GM12878 (cell line): ENCODE measurements around the gene GALNT16. TPM values are rescaled to one million over a fixed set of nuclear protein-coding genes. Genes with fewer than 3 reads are reported as not detected.

Experiments
- ASH2L ChIP-seq: fragments of 300-600, 200-600 bp; sonication (generic); IDR thresholded peaks from 2 replicates; pipeline ENCODE4 v1.6.1; 2017; ENCODE audit warnings: low read depth, mild to moderate bottlenecking, borderline replicate concordance
- BMI1 ChIP-seq: fragments of 450-650 bp; IDR thresholded peaks from 2 replicates; pipeline ENCODE4 v1.6.1; 2016; ENCODE audit warnings: mild to moderate bottlenecking, moderate library complexity, borderline replicate concordance
- CEBPB ChIP-seq, 2 experiments: fragments of 150-350 bp in 1 of 2; IDR thresholded peaks; 2 replicates each; pipeline ENCODE4 v1.6.1; 2012 to 2014; ENCODE audit warnings: low read depth in 2 of 2, low read length in 2 of 2, borderline replicate concordance in 1 of 2, inconsistent platforms in 1 of 2
- CHD1 ChIP-seq: IDR thresholded peaks from 2 replicates; pipeline ENCODE4 v1.6.1; 2012; ENCODE audit warnings: low read depth, low read length, improper control_type of control experiment
- CHD4 ChIP-seq: fragments of 200-600 bp; sonication (generic); IDR thresholded peaks from 2 replicates; pipeline ENCODE4 v1.6.1; 2016; ENCODE audit warnings: mild to moderate bottlenecking
- CREB1 ChIP-seq: IDR thresholded peaks from 2 replicates; pipeline ENCODE4 v1.6.1; 2012; ENCODE audit warnings: low read depth, mild to moderate bottlenecking, inconsistent platforms
- HSF1 ChIP-seq: fragments of 150-350 bp; IDR thresholded peaks from 2 replicates; pipeline ENCODE4 v1.6.1; 2014; ENCODE audit warnings: mild to moderate bottlenecking, low read depth, low read length
- IRF4 ChIP-seq: IDR thresholded peaks from 2 replicates; pipeline ENCODE4 v1.6.1; 2011; ENCODE audit warnings: low read depth, low read length
- JUNB ChIP-seq: IDR thresholded peaks from 2 replicates; pipeline ENCODE4 v1.6.1; 2016; ENCODE audit warnings: antibody characterized with exemption, mild to moderate bottlenecking
- MTA2 ChIP-seq: fragments of 450-650 bp; IDR thresholded peaks from 2 replicates; pipeline ENCODE4 v1.6.1; 2016; ENCODE audit warnings: low read depth, mild to moderate bottlenecking, moderate library complexity
- MXI1 ChIP-seq: fragments of 150-350 bp; IDR thresholded peaks from 2 replicates; pipeline ENCODE4 v1.6.1; 2011; ENCODE audit warnings: low read depth, mild to moderate bottlenecking, inconsistent platforms, low read length, improper control_type of control experiment
- NBN ChIP-seq: fragments of 450-650 bp; IDR thresholded peaks from 2 replicates; pipeline ENCODE4 v1.6.1; 2016
- NFIC ChIP-seq: IDR thresholded peaks from 2 replicates; pipeline ENCODE4 v1.6.1; 2012; ENCODE audit warnings: low read depth, mild to moderate bottlenecking, inconsistent platforms, low read length, moderate library complexity
- RELB ChIP-seq: fragments of 450-650 bp; IDR thresholded peaks from 2 replicates; pipeline ENCODE4 v1.6.1; 2017; ENCODE audit warnings: low read depth, mild to moderate bottlenecking, moderate library complexity
- REST ChIP-seq: IDR thresholded peaks from 2 replicates; pipeline ENCODE4 v1.6.1; 2012; ENCODE audit warnings: mild to moderate bottlenecking, low read depth, low read length
- ZBED1 ChIP-seq: IDR thresholded peaks from 2 replicates; pipeline ENCODE4 v1.6.1; 2016; ENCODE audit warnings: borderline replicate concordance
- ZNF207 ChIP-seq: fragments of 450-650 bp; IDR thresholded peaks from 2 replicates; pipeline ENCODE4 v1.6.1; 2014; ENCODE audit warnings: antibody characterized with exemption, mild to moderate bottlenecking, borderline replicate concordance
- polyA plus RNA-seq, 11 experiments: library from polyadenylated mRNA; depleted of rRNA in 4 of 11; unstranded in 6 of 11; stranded (reverse) in 5 of 11; fragments of >200 nt; fragmentation: Nextera tagmentation in 4 of 11; fragmentation: Illumina TruSeq in 1 of 11; extraction: Ambion mirVana in 4 of 11; extraction: Trizol in 1 of 11; gene quantifications; 1 replicate in 1 of 11; 2 replicates in 10 of 11; pipeline versions ENCODE4 v1.2.1 to v1.2.3, GENCODE V29; 2011 to 2016; ENCODE audit warnings: inconsistent platforms in 2 of 11, missing spikeins in 2 of 11, low read depth in 1 of 11
- total RNA-seq, 4 experiments: library from RNA; depleted of rRNA in 3 of 4; stranded (reverse); fragments of >200 nt in 3 of 4; fragmentation: Illumina TruSeq in 1 of 4; extraction: Trizol in 1 of 4; gene quantifications; 2 replicates each; pipeline versions ENCODE4 v1.2.1 to v1.2.3, GENCODE V29; 2013 to 2021
- TF ChIP-seq, protein P1 (sequence below): fragments of 450-650 bp; IDR thresholded peaks from 2 replicates; pipeline ENCODE4 v1.6.1; 2018; ENCODE audit warnings: mild to moderate bottlenecking, low read depth, moderate library complexity; ENCODE audit not compliant: partially characterized antibody
- TF ChIP-seq, protein P2 (sequence below): IDR thresholded peaks from 2 replicates; pipeline ENCODE4 v1.6.1; 2011; ENCODE audit warnings: mild to moderate bottlenecking, low read depth, low read length, moderate library complexity; ENCODE audit not compliant: insufficient replicate concordance

Gene GALNT16
- total and polyA plus RNA-seq, 10 of the 15 experiments (the other 5 are each of a cell fraction or from before 2014, with no cell fraction given), result under 0.01 to 0.08 (median 0.03) TPM; not detected in 3

DNA sequence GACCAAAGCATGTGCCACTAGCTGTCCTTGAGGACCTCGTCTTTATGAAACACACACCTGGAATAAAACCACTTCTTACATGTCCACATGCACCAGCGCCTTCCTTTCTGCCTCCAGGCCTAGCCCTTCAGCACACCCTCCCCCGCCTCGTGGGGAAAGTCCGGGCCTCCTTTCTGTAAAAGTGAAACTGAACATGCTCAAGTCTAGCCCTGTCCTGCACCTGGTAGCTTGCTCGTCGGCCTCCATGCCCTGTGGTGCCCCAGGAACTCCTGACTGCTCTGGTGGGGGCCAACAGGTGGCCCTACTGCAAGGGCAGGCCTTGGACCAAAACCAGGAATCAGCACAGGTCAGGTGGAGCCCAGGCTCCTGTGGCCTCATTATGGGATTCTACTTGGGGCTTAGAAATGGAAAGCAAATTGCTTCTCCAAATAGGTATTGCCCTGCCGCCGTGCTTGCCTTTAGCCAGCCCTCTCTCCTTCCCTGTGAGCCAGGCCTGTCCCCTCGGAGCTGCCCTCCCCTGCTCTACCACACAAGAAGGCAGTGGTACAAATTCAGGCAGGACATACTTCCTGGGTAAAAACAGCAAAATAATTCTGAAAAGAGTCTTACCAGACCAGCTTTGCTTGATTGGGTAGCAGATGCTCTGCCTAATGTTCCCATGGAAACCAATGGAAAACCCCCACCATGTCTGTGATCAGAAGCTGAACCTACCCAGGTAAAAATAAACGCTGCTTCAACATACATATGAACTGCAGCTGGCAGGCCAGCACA lies 94.6 kb downstream of the GALNT16 start (continued):
- peak; percentile 81; the same call in 1 of the 2 replicates for TF ChIP-seq RELB
- TF ChIP-seq CEBPB (IDR thresholded peaks at IDR 0.05; ENCODE audit: borderline replicate concordance in 1 of 2, low read depth in 2 of 2, low read length in 2 of 2), result no peak
- TF ChIP-seq, protein P1, sequence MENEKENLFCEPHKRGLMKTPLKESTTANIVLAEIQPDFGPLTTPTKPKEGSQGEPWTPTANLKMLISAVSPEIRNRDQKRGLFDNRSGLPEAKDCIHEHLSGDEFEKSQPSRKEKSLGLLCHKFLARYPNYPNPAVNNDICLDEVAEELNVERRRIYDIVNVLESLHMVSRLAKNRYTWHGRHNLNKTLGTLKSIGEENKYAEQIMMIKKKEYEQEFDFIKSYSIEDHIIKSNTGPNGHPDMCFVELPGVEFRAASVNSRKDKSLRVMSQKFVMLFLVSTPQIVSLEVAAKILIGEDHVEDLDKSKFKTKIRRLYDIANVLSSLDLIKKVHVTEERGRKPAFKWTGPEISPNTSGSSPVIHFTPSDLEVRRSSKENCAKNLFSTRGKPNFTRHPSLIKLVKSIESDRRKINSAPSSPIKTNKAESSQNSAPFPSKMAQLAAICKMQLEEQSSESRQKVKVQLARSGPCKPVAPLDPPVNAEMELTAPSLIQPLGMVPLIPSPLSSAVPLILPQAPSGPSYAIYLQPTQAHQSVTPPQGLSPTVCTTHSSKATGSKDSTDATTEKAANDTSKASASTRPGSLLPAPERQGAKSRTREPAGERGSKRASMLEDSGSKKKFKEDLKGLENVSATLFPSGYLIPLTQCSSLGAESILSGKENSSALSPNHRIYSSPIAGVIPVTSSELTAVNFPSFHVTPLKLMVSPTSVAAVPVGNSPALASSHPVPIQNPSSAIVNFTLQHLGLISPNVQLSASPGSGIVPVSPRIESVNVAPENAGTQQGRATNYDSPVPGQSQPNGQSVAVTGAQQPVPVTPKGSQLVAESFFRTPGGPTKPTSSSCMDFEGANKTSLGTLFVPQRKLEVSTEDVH, result no peak
- TF ChIP-seq CHD1, result no peak
- TF ChIP-seq NFIC, result peak; percentile 65; the same call in 1 of the 2 replicates
- no peak for TF ChIP-seq CHD4
- peak; percentile 91 for TF ChIP-seq BMI1
- TF ChIP-seq, protein P2, sequence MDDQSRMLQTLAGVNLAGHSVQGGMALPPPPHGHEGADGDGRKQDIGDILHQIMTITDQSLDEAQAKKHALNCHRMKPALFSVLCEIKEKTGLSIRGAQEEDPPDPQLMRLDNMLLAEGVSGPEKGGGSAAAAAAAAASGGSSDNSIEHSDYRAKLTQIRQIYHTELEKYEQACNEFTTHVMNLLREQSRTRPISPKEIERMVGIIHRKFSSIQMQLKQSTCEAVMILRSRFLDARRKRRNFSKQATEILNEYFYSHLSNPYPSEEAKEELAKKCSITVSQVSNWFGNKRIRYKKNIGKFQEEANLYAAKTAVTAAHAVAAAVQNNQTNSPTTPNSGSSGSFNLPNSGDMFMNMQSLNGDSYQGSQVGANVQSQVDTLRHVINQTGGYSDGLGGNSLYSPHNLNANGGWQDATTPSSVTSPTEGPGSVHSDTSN, result no peak
- no peak for TF ChIP-seq IRF4
- TF ChIP-seq MXI1, result peak; percentile 82
- peak; percentile 85 for TF ChIP-seq NBN
- no peak for TF ChIP-seq HSF1
- TF ChIP-seq JUNB, result peak; percentile 35; the same call in 1 of the 2 replicates
- TF ChIP-seq MTA2, result peak; percentile 70; the same call in 1 of the 2 replicates
- TF ChIP-seq REST, result no peak
- 0 out of 2 replicates have a peak, but pooled peaks have one; percentile 33 for TF ChIP-seq CREB1
- TF ChIP-seq ASH2L, result no peak
- peak; percentile 18; the same call in 1 of the 2 replicates for TF ChIP-seq ZBED1
- peak; percentile 48; the same call in 1 of the 2 replicates for TF ChIP-seq ZNF207
